Loucy (cell line): ENCODE measurements around the gene KAT6B.

Experiments used
- H2AFZ ChIP-seq: fragments of 200-600 bp; sonication (generic); 2 replicates; pipeline ENCODE4 v1.6.0; 2016; ENCODE audit warnings: antibody characterized with exemption, mild to moderate bottlenecking, low read length, moderate library complexity
- H3F3A ChIP-seq: fragments of 200-600 bp; 2 replicates; pipeline ENCODE4 v1.6.0; 2016; ENCODE audit warnings: antibody characterized with exemption, low read depth, mild to moderate bottlenecking
- H3K27me3 ChIP-seq: fragments of 200-600 bp; sonication (generic); 2 replicates; pipeline ENCODE4 v1.6.1; 2014; ENCODE audit warnings: low read length, mild to moderate bottlenecking; ENCODE audit not compliant: insufficient read depth, poor library complexity, severe bottlenecking
- H3K36me3 ChIP-seq: fragments of 200-600 bp; sonication (generic); 2 replicates; pipeline ENCODE4 v1.6.1; 2016; ENCODE audit warnings: low read length; ENCODE audit not compliant: insufficient read depth
- H3K4me1 ChIP-seq: fragments of 200-600 bp; sonication (generic); 2 replicates; pipeline ENCODE4 v1.5.1; 2014; ENCODE audit warnings: low read length, mild to moderate bottlenecking; ENCODE audit not compliant: insufficient read depth, poor library complexity, severe bottlenecking
- H3K4me2 ChIP-seq: fragments of 200-600 bp; sonication (generic); 2 replicates; pipeline ENCODE4 v1.6.0; 2014; ENCODE audit warnings: antibody characterized with exemption, low read length, low read depth, mild to moderate bottlenecking; ENCODE audit not compliant: poor library complexity, severe bottlenecking
- H3K4me3 ChIP-seq: fragments of 200-600 bp; sonication (generic); 2 replicates; pipeline ENCODE4 v1.5.1; 2014; ENCODE audit warnings: low read length, mild to moderate bottlenecking, mixed read lengths; ENCODE audit not compliant: poor library complexity, severe bottlenecking
- H3K79me2 ChIP-seq: fragments of 200-600 bp; sonication (generic); 2 replicates; pipeline ENCODE4 v1.6.1; 2014; ENCODE audit warnings: low read length; ENCODE audit not compliant: insufficient read depth
- H3K9ac ChIP-seq: fragments of 200-600 bp; sonication (generic); 2 replicates; pipeline ENCODE4 v1.6.0; 2014; ENCODE audit warnings: mild to moderate bottlenecking, low read depth, low read length, moderate library complexity; ENCODE audit not compliant: poor library complexity, severe bottlenecking
- H3K9me2 ChIP-seq: fragments of 200-600 bp; sonication (generic); replicated peaks from 2 replicates; pipeline ENCODE4 v1.6.1; 2016; ENCODE audit warnings: low read depth, low read length, mixed read lengths
- H3K9me3 ChIP-seq: fragments of 200-600 bp; sonication (generic); 2 replicates; pipeline ENCODE4 v1.6.1; 2014; ENCODE audit warnings: mild to moderate bottlenecking, antibody characterized with exemption, low read length, low read depth; ENCODE audit not compliant: insufficient read depth
- H4K20me1 ChIP-seq: fragments of 200-600 bp; sonication (generic); 2 replicates; pipeline ENCODE4 v1.6.0; 2014; ENCODE audit warnings: antibody characterized with exemption, low read length, mild to moderate bottlenecking; ENCODE audit not compliant: insufficient read depth, poor library complexity, severe bottlenecking
- EZH2phosphoT487 ChIP-seq: fragments of 200-600 bp; IDR thresholded peaks from 2 replicates; pipeline ENCODE4 v1.6.1; 2018; ENCODE audit warnings: antibody characterized with exemption, mild to moderate bottlenecking, moderate library complexity, borderline replicate concordance
- TF ChIP-seq, protein P1 (sequence below): fragments of 200-600 bp; sonication (generic); conservative IDR thresholded peaks from 2 replicates; pipeline ENCODE4 v1.5.1; 2014; ENCODE audit warnings: mild to moderate bottlenecking, antibody characterized with exemption, low read length

KAT6B gene

GRCh38 chr10:74994854-74995253 is 168.5 kb downstream of the KAT6B start:
- Histone ChIP-seq H3K27me3 (no peaks in the 10 kb centered on the region), H3K4me1 (peaks cover 12% of the 10 kb centered on the region), H3K4me2 (no peak overlapping the region), H3K9me2 (no peaks in the 10 kb centered on the region), H3K9me3 (no peaks in the 10 kb centered on the region), H3K36me3 (peaks cover 64% of the 10 kb centered on the region; the same call in 1 of the 2 replicates), H3F3A (no peaks in the 10 kb centered on the region), H3K79me2 (no peaks in the 10 kb centered on the region), H3K4me3 (no peak overlapping the region), H3K9ac (no peak overlapping the region), H2AFZ (no peak overlapping the region), H4K20me1 (no peaks in the 10 kb centered on the region)
- TF ChIP-seq, protein P1, sequence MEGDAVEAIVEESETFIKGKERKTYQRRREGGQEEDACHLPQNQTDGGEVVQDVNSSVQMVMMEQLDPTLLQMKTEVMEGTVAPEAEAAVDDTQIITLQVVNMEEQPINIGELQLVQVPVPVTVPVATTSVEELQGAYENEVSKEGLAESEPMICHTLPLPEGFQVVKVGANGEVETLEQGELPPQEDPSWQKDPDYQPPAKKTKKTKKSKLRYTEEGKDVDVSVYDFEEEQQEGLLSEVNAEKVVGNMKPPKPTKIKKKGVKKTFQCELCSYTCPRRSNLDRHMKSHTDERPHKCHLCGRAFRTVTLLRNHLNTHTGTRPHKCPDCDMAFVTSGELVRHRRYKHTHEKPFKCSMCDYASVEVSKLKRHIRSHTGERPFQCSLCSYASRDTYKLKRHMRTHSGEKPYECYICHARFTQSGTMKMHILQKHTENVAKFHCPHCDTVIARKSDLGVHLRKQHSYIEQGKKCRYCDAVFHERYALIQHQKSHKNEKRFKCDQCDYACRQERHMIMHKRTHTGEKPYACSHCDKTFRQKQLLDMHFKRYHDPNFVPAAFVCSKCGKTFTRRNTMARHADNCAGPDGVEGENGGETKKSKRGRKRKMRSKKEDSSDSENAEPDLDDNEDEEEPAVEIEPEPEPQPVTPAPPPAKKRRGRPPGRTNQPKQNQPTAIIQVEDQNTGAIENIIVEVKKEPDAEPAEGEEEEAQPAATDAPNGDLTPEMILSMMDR = no peak
- TF ChIP-seq EZH2phosphoT487 = no peak

DNA sequence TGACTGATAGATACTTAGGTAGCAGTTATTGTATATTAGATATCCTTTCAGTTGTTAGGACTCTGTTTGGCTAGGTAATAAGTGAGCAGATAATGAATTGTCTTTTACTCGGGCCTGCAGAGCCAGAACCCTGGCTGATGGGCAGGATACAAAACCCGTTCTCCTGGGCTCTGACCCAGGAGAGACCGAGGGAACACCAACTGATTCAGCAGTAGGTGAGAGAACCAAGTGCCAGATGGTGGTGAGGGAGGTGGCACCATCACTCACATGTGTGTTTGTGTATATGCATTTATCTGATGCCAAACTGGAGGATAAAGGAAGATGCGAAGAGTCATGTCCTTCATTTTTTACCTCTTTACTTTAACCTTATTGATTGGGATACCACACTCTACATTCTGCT is 169.4 kb downstream of the KAT6B start:
- peaks cover 64% of the 10 kb centered on the region; the same call in 1 of the 2 replicates for H3K36me3 ChIP-seq
- no peaks in the 10 kb centered on the region for H3K27me3 ChIP-seq
- no peaks in the 10 kb centered on the region for H3K9me3 ChIP-seq
- H3K9ac ChIP-seq = no peak overlapping the region
- H4K20me1 ChIP-seq = no peaks in the 10 kb centered on the region
- H3K79me2 ChIP-seq = no peaks in the 10 kb centered on the region
- TF ChIP-seq, protein P1 = no peak
- no peak for TF ChIP-seq EZH2phosphoT487
- no peak overlapping the region for H2AFZ ChIP-seq
- H3K4me2 ChIP-seq = no peak overlapping the region
- no peaks in the 10 kb centered on the region for H3K9me2 ChIP-seq
- no peak overlapping the region for H3K4me3 ChIP-seq
- H3K4me1 ChIP-seq = peaks cover 9% of the 10 kb centered on the region
- H3F3A ChIP-seq = no peaks in the 10 kb centered on the region

- H3K27me3 ChIP-seq = no peaks in the 10 kb centered on the region
- no peaks in the 10 kb centered on the region for H3K9me2 ChIP-seq
- H3K9ac ChIP-seq = no peak overlapping the region
- H3K79me2 ChIP-seq = no peaks in the 10 kb centered on the region
- H3K9me3 ChIP-seq = no peaks in the 10 kb centered on the region
- no peak overlapping the region for H3K4me3 ChIP-seq
- H3K36me3 ChIP-seq = peaks cover 74% of the 10 kb centered on the region
- H2AFZ ChIP-seq = no peak overlapping the region
- TF ChIP-seq, protein P1 = no peak
- no peak for TF ChIP-seq EZH2phosphoT487
- H3K4me2 ChIP-seq = no peak overlapping the region
- H4K20me1 ChIP-seq = no peaks in the 10 kb centered on the region
- no peaks in the 10 kb centered on the region for H3K4me1 ChIP-seq
- H3F3A ChIP-seq = no peaks in the 10 kb centered on the region
These were observed 170.8 kb downstream of the KAT6B start for GRCh38 chr10:74997163-74997562.
